Lung (tissue), 12 donors: ENCODE measurements around the gene KRTAP3-1. TPM values are rescaled to one million over a fixed set of nuclear protein-coding genes. Genes with fewer than 3 reads are reported as not detected.
"Not testable (repeated sequence)": the region's sequence is repeated elsewhere in the genome, so short reads cannot be mapped to it uniquely, and the experiment has no call there.

Experiments
- ATAC-seq: fragments of 200-7000 bp; cut with Tn5 transposase; one replicate; pipeline ENCODE4 v1.9.1; 2020; ENCODE audit warnings: moderate number of reproducible peaks; ENCODE audit not compliant: insufficient read depth, low FRiP score
- DNase-seq, 3 donors: peaks; one replicate each; pipeline ENCODE4 v3.0.0-alpha.2; 2013 to 2017
- H3K27ac ChIP-seq, 2 donors: one replicate each; pipeline ENCODE4 v1.5.1; 2013; ENCODE audit warnings: mild to moderate bottlenecking in 2 of 2, moderate library complexity in 2 of 2, control low read depth in 1 of 2, inconsistent platforms in 1 of 2, low read depth in 1 of 2, low read length in 1 of 2
- H3K27me3 ChIP-seq, 3 donors: one replicate each; pipeline ENCODE4 v1.5.1; 2013; ENCODE audit warnings: low read length in 2 of 3; ENCODE audit not compliant: control insufficient read depth in 3 of 3, insufficient read depth in 3 of 3
- H3K36me3 ChIP-seq, 4 donors: one replicate each; pipeline ENCODE4 v1.5.1; 2013; ENCODE audit warnings: low read length in 4 of 4, mild to moderate bottlenecking in 1 of 4, moderate library complexity in 1 of 4; ENCODE audit not compliant: control insufficient read depth in 4 of 4, insufficient read depth in 4 of 4
- H3K4me1 ChIP-seq, 5 donors: one replicate each; pipeline ENCODE4 v1.5.1; 2013; ENCODE audit warnings: low read length in 5 of 5, mild to moderate bottlenecking in 2 of 5, moderate library complexity in 1 of 5; ENCODE audit not compliant: control insufficient read depth in 5 of 5, insufficient read depth in 5 of 5
- H3K4me3 ChIP-seq: one replicate; pipeline ENCODE4 v1.5.1; 2013; ENCODE audit warnings: mild to moderate bottlenecking, control low read depth, moderate library complexity
- H3K9ac ChIP-seq, 2 donors: one replicate each; pipeline ENCODE4 v1.5.1; 2013; ENCODE audit warnings: low read length in 2 of 2, control low read depth in 1 of 2; ENCODE audit not compliant: insufficient read depth in 1 of 2
- H3K9me3 ChIP-seq, 4 donors: one replicate each; pipeline ENCODE4 v1.5.1; 2013; ENCODE audit warnings: low read length in 3 of 4, mild to moderate bottlenecking in 1 of 4, moderate library complexity in 1 of 4; ENCODE audit not compliant: control insufficient read depth in 4 of 4, insufficient read depth in 3 of 4
- CTCF ChIP-seq: IDR thresholded peaks from 2 replicates; pipeline ENCODE4 v1.5.1; 2012; ENCODE audit warnings: mild to moderate bottlenecking; ENCODE audit errors: control extremely low read depth, extremely low read depth
- WGBS, 2 donors: extraction: QIAGEN DNeasy Blood & Tissue Kit; methylation state at CpG; one replicate each; pipeline ENCODE4 v1.1.7; 2013; 5-methylcytosine and 5-hydroxymethylcytosine counted together
- polyA plus RNA-seq, 2 donors: library from polyadenylated mRNA; stranded (reverse); fragments of 200-250 nt; gene quantifications; one replicate each; pipeline ENCODE4 v1.2.1, GENCODE V29; 2013
- total RNA-seq, 2 donors: library from RNA; depleted of rRNA in 1 of 2; stranded (reverse); fragments of >200 nt in 1 of 2; gene quantifications; one replicate each; pipeline ENCODE4 v1.2.1, GENCODE V29; 2014 to 2021
- donor health status: control.
- donor health status: control.
- donor health status: Bipolar disorder and iron deficiency.
- donor health status: healthy.
- donor health status: DM: yes; HTN: yes; CAD: no.

Gene KRTAP3-1
- total and polyA plus RNA-seq, 4 donors: not detected

DNA sequence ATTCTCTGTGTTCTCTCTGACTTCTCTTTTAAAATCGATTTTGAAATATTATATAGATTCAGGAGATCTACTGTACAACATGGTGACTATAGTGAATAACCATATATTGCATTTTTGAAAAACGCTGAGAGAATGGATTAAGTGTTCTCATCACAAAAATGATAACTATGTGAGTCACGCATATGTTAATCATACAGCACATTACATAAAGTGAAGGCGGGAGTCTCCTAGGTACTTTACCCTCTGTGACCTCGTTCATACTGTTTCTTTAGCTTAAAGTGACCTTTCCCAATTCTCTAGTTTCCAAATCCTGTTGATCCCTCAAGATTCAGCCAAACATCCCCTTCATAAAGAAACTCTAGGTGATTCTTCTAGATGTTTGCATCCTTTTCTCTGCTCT is 6.1 kb downstream of the KRTAP3-1 start:
- H3K9ac ChIP-seq: no peak overlapping the region
- WGBS, 2 donors: 52 to 69% methylated on average over 5 of the region's 5 CpGs
- no peak for ATAC-seq

GRCh38 chr17:41001795-41002194 is 7.1 kb downstream of the KRTAP3-1 start:
- DNase-seq (no peak), ATAC-seq (no peak)
- H3K27ac ChIP-seq: no peak overlapping the region
- H3K4me3 ChIP-seq: no peak overlapping the region
- H3K4me1 ChIP-seq: no peaks in the 10 kb centered on the region
- H3K9ac ChIP-seq: no peak overlapping the region
- no peaks in the 10 kb centered on the region for H3K9me3 ChIP-seq
- no peak for TF ChIP-seq CTCF
- peaks cover 0 to 2% (median 0%) of the 10 kb centered on the region in 3 donors for H3K27me3 ChIP-seq
- WGBS, 2 donors: 83 to 88% methylated on average over 4 of the region's 4 CpGs
- H3K36me3 ChIP-seq: no peaks in the 10 kb centered on the region

More for the DNA sequence above, 6.1 kb downstream of the KRTAP3-1 start:
- H3K36me3 ChIP-seq: no peaks in the 10 kb centered on the region
- DNase-seq: no peak
- H3K27ac ChIP-seq: no peak overlapping the region
- no peaks in the 10 kb centered on the region for H3K9me3 ChIP-seq
- H3K4me1 ChIP-seq: no peaks in the 10 kb centered on the region
- no peak overlapping the region for H3K4me3 ChIP-seq
- H3K27me3 ChIP-seq: peaks cover 0 to 2% (median 0%) of the 10 kb centered on the region in 3 donors
- no peak for TF ChIP-seq CTCF

- H3K9ac ChIP-seq, DNase-seq, H3K4me1 ChIP-seq, H3K27ac ChIP-seq, H3K9me3 ChIP-seq, H3K36me3 ChIP-seq, ATAC-seq, H3K27me3 ChIP-seq, H3K4me3 ChIP-seq: not testable (repeated sequence)
- WGBS, 2 donors: 84 to 89% methylated on average over 6 of the region's 6 CpGs
Measured at GRCh38 chr17:40999563-40999962, 9.4 kb downstream of the KRTAP3-1 start, which contains the start of gene KRTAP3-2. Gene KRTAP3-2 (minus strand): TSS chr17:40999906. CDS start chr17:40999853, 53 bp downstream.

DNA sequence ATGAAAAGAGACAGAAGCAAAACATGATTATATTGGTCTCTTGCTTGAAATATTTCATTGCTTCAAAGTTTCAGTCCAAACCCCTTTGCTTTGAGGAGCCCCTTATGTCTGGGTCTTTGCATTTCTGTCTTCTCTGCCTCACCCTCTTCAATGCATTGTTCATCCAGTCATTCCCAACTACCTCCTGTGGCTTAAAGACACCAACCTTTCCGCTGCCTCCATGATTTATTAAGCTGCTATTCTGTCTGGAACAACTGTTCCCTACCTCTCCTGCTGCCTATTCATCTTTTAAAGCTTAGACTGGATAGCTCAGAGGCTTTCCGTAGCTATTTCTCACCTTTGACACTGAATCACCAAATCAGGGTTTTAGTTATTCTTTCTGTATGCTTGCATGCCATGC is 11.6 kb downstream of the KRTAP3-1 start:
- 64 to 85% methylated on average over 2 of the region's 2 CpGs for WGBS, 2 donors
- no peak for TF ChIP-seq CTCF
- DNase-seq: no peak
- Histone ChIP-seq H3K36me3 (no peaks in the 10 kb centered on the region), H3K9ac (no peak overlapping the region), H3K4me3 (no peak overlapping the region), H3K4me1 (no peaks in the 10 kb centered on the region), H3K27me3 (peaks cover 0 to 2% (median 2%) of the 10 kb centered on the region in 3 donors), H3K9me3 (no peaks in the 10 kb centered on the region), H3K27ac (no peak overlapping the region)
- ATAC-seq: no peak
